GM12878 (cell line): ENCODE data around the gene CACTIN. TPM values are rescaled to one million over a fixed set of nuclear protein-coding genes. Genes with fewer than 3 reads are reported as not detected.
A peak's percentile ranks its signal among the peaks of the same experiment; 100 is the strongest.

Experiments used
- ATAC-seq: fragments of 200-7000 bp; cut with Tn5 transposase; 3 replicates; pipeline ENCODE4 v1.9.1; 2020; ENCODE audit warnings: mild to moderate bottlenecking, moderate library complexity
- BruUV-seq: library from RNA; stranded (reverse); fragments of 400-500 nt; replicated peaks from 2 replicates; lab custom pipeline; 2021; lab: Mats Ljungman, UMichigan
- CTCF ChIA-PET: fragments of 300-600 bp; sonication (Branson Sonifier 250); formaldehyde crosslinking; extraction: SDS; loops from one replicate; lab custom pipeline; 2021; ENCODE audit warnings: inconsistent platforms; lab: Yijun Ruan, JAX
- POLR2A ChIA-PET: fragments of 350-600 bp; formaldehyde crosslinking; extraction: SDS; loops from one replicate; lab custom pipeline; 2021; ENCODE audit warnings: inconsistent platforms; lab: Charles Lee
- RAD21 ChIA-PET: fragments of 300-600 bp; sonication (Branson Sonifier 250); formaldehyde crosslinking; loops from one replicate; lab custom pipeline; 2023; ENCODE audit warnings: antibody characterized with exemption; ENCODE audit not compliant: unreplicated experiment; lab: Charles Lee
- SMC1A ChIA-PET: fragments of 300-600 bp; sonication (Branson Sonifier 250); formaldehyde crosslinking; loops from one replicate; lab custom pipeline; 2023; ENCODE audit not compliant: unreplicated experiment, uncharacterized antibody; lab: Charles Lee
- DNase-seq: peaks from one replicate; pipeline ENCODE4 v3.0.0-alpha.2; 2011; ENCODE audit warnings: low read depth, low spot score
- FAIRE-seq: peaks from 3 replicates; lab custom pipeline; 2011; peaks lifted over from hg19 to GRCh38; lab: Jason Lieb, UNC
- H2AFZ ChIP-seq: 2 replicates; pipeline ENCODE4 v1.6.0; 2011; ENCODE audit warnings: low read depth, low read length, control low read depth; ENCODE audit not compliant: control insufficient read depth
- H3K27ac ChIP-seq: 2 replicates; pipeline ENCODE4 v1.5.1; 2011; ENCODE audit warnings: control low read depth; ENCODE audit not compliant: control insufficient read depth, insufficient read depth
- H3K27me3 ChIP-seq, 2 experiments: replicated peaks in 1 of 2; 2 replicates each; pipeline versions ENCODE4 v1.6.0 to v1.6.1; 2011; ENCODE audit warnings: low read length in 1 of 2; ENCODE audit not compliant: control insufficient read depth in 2 of 2, insufficient read depth in 2 of 2
- H3K36me3 ChIP-seq, 2 experiments: 2 replicates each; pipeline ENCODE4 v1.5.1; 2011; ENCODE audit warnings: low read length in 1 of 2; ENCODE audit not compliant: control insufficient read depth in 2 of 2, insufficient read depth in 2 of 2
- H3K4me1 ChIP-seq: 2 replicates; pipeline ENCODE4 v1.6.1; 2011; ENCODE audit warnings: mild to moderate bottlenecking, low read length, moderate library complexity, mixed read lengths; ENCODE audit not compliant: control insufficient read depth, insufficient read depth
- H3K4me2 ChIP-seq: 2 replicates; pipeline ENCODE4 v1.6.0; 2011; ENCODE audit warnings: control low read depth; ENCODE audit not compliant: control insufficient read depth, insufficient read depth
- H3K4me3 ChIP-seq: fragments of 200-600 bp; sonication (generic); 2 replicates; pipeline ENCODE4 v1.5.1; 2016
- H3K79me2 ChIP-seq: 2 replicates; pipeline ENCODE4 v1.6.0; 2011; ENCODE audit warnings: low read length; ENCODE audit not compliant: control insufficient read depth, insufficient read depth
- H3K9ac ChIP-seq: 2 replicates; pipeline ENCODE4 v1.8.0; 2011; ENCODE audit warnings: low read length, control low read depth, mixed read lengths; ENCODE audit not compliant: control insufficient read depth, insufficient read depth
- H3K9me3 ChIP-seq: replicated peaks from 3 replicates; pipeline ENCODE4 v1.5.1; 2011; ENCODE audit warnings: mild to moderate bottlenecking, low read length; ENCODE audit not compliant: control insufficient read depth, insufficient read depth
- H4K20me1 ChIP-seq: 2 replicates; pipeline ENCODE4 v1.6.0; 2011; ENCODE audit not compliant: control insufficient read depth, insufficient read depth
- BACH1 ChIP-seq: fragments of 450-650 bp; IDR thresholded peaks from 2 replicates; pipeline ENCODE4 v1.6.1; 2017; ENCODE audit warnings: mild to moderate bottlenecking, borderline replicate concordance
- BRCA1 ChIP-seq: IDR thresholded peaks from 2 replicates; pipeline ENCODE4 v1.6.1; 2011; ENCODE audit warnings: low read depth, low read length, improper control_type of control experiment
- DPF2 ChIP-seq: fragments of 450-650 bp; IDR thresholded peaks from 2 replicates; pipeline ENCODE4 v1.6.1; 2017; ENCODE audit warnings: mild to moderate bottlenecking
- EZH2 ChIP-seq: IDR thresholded peaks from 2 replicates; pipeline ENCODE4 v1.6.1; 2012; ENCODE audit warnings: low read depth, mild to moderate bottlenecking, control low read depth, inconsistent platforms, low read length, borderline replicate concordance; ENCODE audit not compliant: control insufficient read depth
- IKZF1 ChIP-seq: fragments of 450-650 bp; conservative IDR thresholded peaks from 2 replicates; pipeline ENCODE4 v1.6.1; 2017; ENCODE audit warnings: antibody characterized with exemption, mild to moderate bottlenecking
- JUND ChIP-seq: IDR thresholded peaks from 2 replicates; pipeline ENCODE4 v1.6.1; 2012; ENCODE audit warnings: low read depth, mild to moderate bottlenecking, low read length, improper control_type of control experiment, moderate library complexity
- NFYB ChIP-seq: IDR thresholded peaks from 2 replicates; pipeline ENCODE4 v1.6.1; 2011; ENCODE audit warnings: low read depth, mild to moderate bottlenecking, low read length, improper control_type of control experiment, moderate library complexity; ENCODE audit not compliant: insufficient read depth
- NKRF ChIP-seq: fragments of 450-650 bp; conservative IDR thresholded peaks from 2 replicates; pipeline ENCODE4 v1.6.1; 2017; ENCODE audit warnings: mild to moderate bottlenecking, moderate library complexity
- NR2F1 ChIP-seq: fragments of 450-650 bp; conservative IDR thresholded peaks from 2 replicates; pipeline ENCODE4 v1.6.1; 2017; ENCODE audit warnings: mild to moderate bottlenecking
- PAX8 ChIP-seq: fragments of 450-650 bp; IDR thresholded peaks from 2 replicates; pipeline ENCODE4 v1.6.1; 2017; ENCODE audit warnings: mild to moderate bottlenecking, moderate library complexity
- POLR2A ChIP-seq: IDR thresholded peaks from 2 replicates; pipeline ENCODE4 v1.6.1; 2011; ENCODE audit warnings: low read depth, mild to moderate bottlenecking, low read length
- POU2F2 ChIP-seq: IDR thresholded peaks from 3 replicates; pipeline ENCODE4 v1.6.1; 2011; ENCODE audit warnings: low read depth, mild to moderate bottlenecking, low read length, borderline replicate concordance
- RCOR1 ChIP-seq: conservative IDR thresholded peaks from 2 replicates; pipeline ENCODE4 v1.6.1; 2012; ENCODE audit warnings: low read depth, low read length, improper control_type of control experiment
- SIX5 ChIP-seq: IDR thresholded peaks from 2 replicates; pipeline ENCODE4 v1.6.1; 2011; ENCODE audit warnings: mild to moderate bottlenecking, low read depth, low read length, moderate library complexity; ENCODE audit not compliant: severe bottlenecking
- SMARCA5 ChIP-seq: fragments of 450-650 bp; IDR thresholded peaks from 2 replicates; pipeline ENCODE4 v1.6.1; 2017; ENCODE audit warnings: mild to moderate bottlenecking
- SREBF2 ChIP-seq: IDR thresholded peaks from 2 replicates; pipeline ENCODE4 v1.6.1; 2012; ENCODE audit warnings: mild to moderate bottlenecking, low read length
- YY1 ChIP-seq: IDR thresholded peaks from 2 replicates; pipeline ENCODE4 v1.6.1; 2011; ENCODE audit warnings: low read depth, mild to moderate bottlenecking, low read length
- WGBS: methylation state at CpG from one replicate; pipeline ENCODE4 v1.1.6; 2016; ENCODE audit warnings: low lambda C conversion rate; ENCODE audit not compliant: insufficient replicate concordance, insufficient coverage; ENCODE audit errors: missing lambda C conversion rate; 5-methylcytosine and 5-hydroxymethylcytosine counted together
- in situ Hi-C: fragments of 300-500 bp; cut with MboI; formaldehyde crosslinking; loops from 9 replicates; pipeline ENCODE4 v1.14.3; 2018; ENCODE audit warnings: mixed read lengths
- intact Hi-C: fragments of 100-400 bp; cut with micrococcal nuclease; formaldehyde crosslinking; loops from one replicate; pipeline ENCODE4 v1.14.2; 2022; ENCODE audit not compliant: unreplicated experiment
- polyA plus RNA-seq, 11 experiments: library from polyadenylated mRNA; depleted of rRNA in 4 of 11; unstranded in 6 of 11; stranded (reverse) in 5 of 11; fragments of >200 nt; fragmentation: Nextera tagmentation in 4 of 11; fragmentation: Illumina TruSeq in 1 of 11; extraction: Ambion mirVana in 4 of 11; extraction: Trizol in 1 of 11; gene quantifications; 1 replicate in 1 of 11; 2 replicates in 10 of 11; pipeline versions ENCODE4 v1.2.1 to v1.2.3, GENCODE V29; 2011 to 2016; ENCODE audit warnings: inconsistent platforms in 2 of 11, missing spikeins in 2 of 11, low read depth in 1 of 11
- total RNA-seq, 4 experiments: library from RNA; depleted of rRNA in 3 of 4; stranded (reverse); fragments of >200 nt in 3 of 4; fragmentation: Illumina TruSeq in 1 of 4; extraction: Trizol in 1 of 4; gene quantifications; 2 replicates each; pipeline versions ENCODE4 v1.2.1 to v1.2.3, GENCODE V29; 2013 to 2021
- TF ChIP-seq, protein P1 (sequence below): fragments of 450-650 bp; IDR thresholded peaks from 2 replicates; pipeline ENCODE4 v1.6.1; 2016; ENCODE audit warnings: mild to moderate bottlenecking

The CACTIN gene
- total and polyA plus RNA-seq, 10 of the 15 experiments (the other 5 are each of a cell fraction or from before 2014, with no cell fraction given): 0.40 to 31.4 (median 12.5) TPM

DNA sequence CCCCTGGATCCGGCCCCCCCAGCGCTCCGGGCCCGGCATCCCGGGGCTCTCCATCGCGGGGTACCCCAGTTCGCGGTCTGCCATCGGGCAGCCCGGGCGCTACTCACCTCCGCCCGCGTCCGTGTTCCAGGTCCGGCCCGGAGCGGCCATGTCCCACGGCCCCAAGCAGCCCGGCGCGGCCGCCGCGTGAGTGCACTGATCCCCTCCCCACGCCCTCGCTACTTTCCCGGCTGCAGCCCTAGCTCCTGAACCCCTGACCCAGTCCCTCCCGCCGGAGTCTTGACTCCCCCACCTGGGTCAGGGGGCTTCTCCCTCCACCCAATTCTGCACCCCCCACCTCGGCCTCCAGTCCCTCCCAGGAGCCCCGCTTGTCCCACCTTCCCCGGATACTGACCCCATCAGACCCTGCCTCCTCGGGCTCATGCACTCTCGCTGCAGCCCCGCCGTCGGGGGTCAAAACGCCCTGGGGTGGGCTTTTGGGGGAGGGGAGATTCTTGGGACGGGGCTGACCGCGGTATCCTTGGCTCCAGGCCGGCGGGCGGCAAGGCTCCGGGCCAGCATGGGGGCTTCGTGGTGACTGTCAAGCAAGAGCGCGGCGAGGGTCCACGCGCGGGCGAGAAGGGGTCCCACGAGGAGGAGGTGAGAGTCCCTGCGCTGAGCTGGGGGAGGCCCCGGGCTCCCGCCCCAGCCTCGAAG is 53.3 kb downstream of the CACTIN start:
- no peaks in the 10 kb centered on the region for H4K20me1 ChIP-seq
- ChIA-PET RAD21 (no interaction called here), POLR2A (interaction anchor here (0.6 to 1.5 kb wide), 3 partner anchors 16 to 20 kb away, joined by 3 to 6 read pairs (median 3); partner anchors contain the start of gene MFSD12), CTCF (interaction anchor here (0.9 kb wide), 1 partner anchor 26 kb away, joined by 3 read pairs; no protein-coding TSS in a partner anchor), SMC1A (no interaction called here)
- TSS peak; percentile 69 for BruUV-seq
- peak overlapping the region; percentile 99 for H3K4me3 ChIP-seq
- H3K27ac ChIP-seq: peak overlapping the region; percentile 69
- no peak for FAIRE-seq
- H2AFZ ChIP-seq: peak overlapping the region; percentile 58
- no peaks in the 10 kb centered on the region for H3K9me3 ChIP-seq
- H3K4me2 ChIP-seq: peak overlapping the region; percentile 82
- H3K36me3 ChIP-seq: no peaks in the 10 kb centered on the region; a peak in 2 of 4 replicates
- DNase-seq: no peak
- peaks cover 3% of the 10 kb centered on the region for H3K4me1 ChIP-seq
- H3K9ac ChIP-seq: peak overlapping the region; percentile 80
- 2% methylated on average over 60 of the region's 60 CpGs for WGBS
- ATAC-seq: peak; percentile 49
- H3K27me3 ChIP-seq: no peaks in the 10 kb centered on the region
- TF ChIP-seq IKZF1: peak; percentile 58
- TF ChIP-seq NFYB: no peak
- TF ChIP-seq BACH1: peak; percentile 55
- TF ChIP-seq DPF2: peak; percentile 34; the same call in 1 of the 2 replicates
- TF ChIP-seq POU2F2: no peak
- peak; percentile 46 for TF ChIP-seq POLR2A
- no peak for TF ChIP-seq JUND
- TF ChIP-seq, protein P1, sequence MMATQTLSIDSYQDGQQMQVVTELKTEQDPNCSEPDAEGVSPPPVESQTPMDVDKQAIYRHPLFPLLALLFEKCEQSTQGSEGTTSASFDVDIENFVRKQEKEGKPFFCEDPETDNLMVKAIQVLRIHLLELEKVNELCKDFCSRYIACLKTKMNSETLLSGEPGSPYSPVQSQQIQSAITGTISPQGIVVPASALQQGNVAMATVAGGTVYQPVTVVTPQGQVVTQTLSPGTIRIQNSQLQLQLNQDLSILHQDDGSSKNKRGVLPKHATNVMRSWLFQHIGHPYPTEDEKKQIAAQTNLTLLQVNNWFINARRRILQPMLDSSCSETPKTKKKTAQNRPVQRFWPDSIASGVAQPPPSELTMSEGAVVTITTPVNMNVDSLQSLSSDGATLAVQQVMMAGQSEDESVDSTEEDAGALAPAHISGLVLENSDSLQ: no peak
- TF ChIP-seq YY1: peak; percentile 83
- no peak for TF ChIP-seq RCOR1
- 0 out of 2 replicates have a peak, but pooled peaks have one; percentile 16 for TF ChIP-seq SMARCA5
- 0 out of 2 replicates have a peak, but pooled peaks have one; percentile 32 for TF ChIP-seq NKRF
- TF ChIP-seq NR2F1: peak; percentile 19; the same call in 1 of the 2 replicates
- no peak for TF ChIP-seq SREBF2
- no peak for TF ChIP-seq EZH2
- TF ChIP-seq BRCA1: no peak
- TF ChIP-seq SIX5: no peak
- TF ChIP-seq PAX8: no peak
- intact Hi-C loops (loop anchor here (5.0 kb wide), 1 partner anchor 34 kb away; the partner anchor contains the start of gene TBXA2R), in situ Hi-C loops (no loop called here)
- H3K79me2 ChIP-seq: peaks cover 3% of the 10 kb centered on the region
